Liver (tissue), 9 donors: ENCODE measurements around the gene RAPGEF2. TPM values are rescaled to one million over a fixed set of nuclear protein-coding genes. Genes with fewer than 3 reads are reported as not detected.

Experiments used
- DNase-seq: peaks from one replicate; pipeline ENCODE4 v3.0.0-alpha.2; 2017; ENCODE audit warnings: low spot score
- H3K27ac ChIP-seq, 2 donors: one replicate each; pipeline ENCODE4 v1.7.0; 2013; ENCODE audit warnings: inconsistent platforms in 2 of 2, low read length in 2 of 2, control low read depth in 1 of 2, low read depth in 1 of 2, mild to moderate bottlenecking in 1 of 2
- H3K27me3 ChIP-seq, 4 donors: one replicate each; pipeline versions ENCODE4 v1.6.1 to v1.7.0; 2013; ENCODE audit warnings: low read length in 3 of 4, inconsistent platforms in 1 of 4, mild to moderate bottlenecking in 1 of 4, moderate library complexity in 1 of 4; ENCODE audit not compliant: control insufficient read depth in 4 of 4, insufficient read depth in 4 of 4
- H3K36me3 ChIP-seq, 4 donors: one replicate each; pipeline versions ENCODE4 v1.6.1 to v1.7.0; 2013; ENCODE audit warnings: low read length in 3 of 4, mild to moderate bottlenecking in 3 of 4, low read depth in 1 of 4, moderate library complexity in 1 of 4; ENCODE audit not compliant: control insufficient read depth in 4 of 4, insufficient read depth in 3 of 4
- H3K4me1 ChIP-seq, 4 donors: one replicate each; pipeline versions ENCODE4 v1.6.1 to v1.7.0; 2013; ENCODE audit warnings: low read length in 3 of 4, mild to moderate bottlenecking in 3 of 4, moderate library complexity in 1 of 4; ENCODE audit not compliant: control insufficient read depth in 4 of 4, insufficient read depth in 4 of 4
- H3K4me3 ChIP-seq, 3 donors: one replicate each; pipeline versions ENCODE4 v1.6.1 to v1.7.0; 2013; ENCODE audit warnings: low read length in 3 of 3, control low read depth in 1 of 3, low read depth in 1 of 3, mild to moderate bottlenecking in 1 of 3
- H3K9ac ChIP-seq, 2 donors: one replicate each; pipeline ENCODE4 v1.7.0; 2013; ENCODE audit warnings: low read length in 2 of 2, mild to moderate bottlenecking in 2 of 2, moderate library complexity in 2 of 2, control low read depth in 1 of 2, low read depth in 1 of 2
- H3K9me3 ChIP-seq, 4 donors: one replicate each; pipeline versions ENCODE4 v1.6.1 to v1.7.0; 2013; ENCODE audit warnings: low read length in 3 of 4; ENCODE audit not compliant: control insufficient read depth in 4 of 4
- ATF3 ChIP-seq: IDR thresholded peaks from 2 replicates; pipeline ENCODE4 v1.6.1; 2016; ENCODE audit warnings: antibody characterized with exemption
- FOXA1 ChIP-seq: IDR thresholded peaks from 2 replicates; pipeline ENCODE4 v1.6.1; 2016; ENCODE audit warnings: antibody characterized with exemption
- FOXA2 ChIP-seq: IDR thresholded peaks from 2 replicates; pipeline ENCODE4 v1.6.1; 2016; ENCODE audit warnings: antibody characterized with exemption
- GABPA ChIP-seq, 2 donors: IDR thresholded peaks in 1 of 2; conservative IDR thresholded peaks in 1 of 2; 2 replicates each; pipeline ENCODE4 v1.6.1; 2016; ENCODE audit warnings: antibody characterized with exemption in 2 of 2, mild to moderate bottlenecking in 1 of 2, moderate library complexity in 1 of 2
- HNF4A ChIP-seq, 2 donors: conservative IDR thresholded peaks; 2 replicates each; pipeline ENCODE4 v1.6.1; 2016; ENCODE audit warnings: antibody characterized with exemption in 2 of 2, mild to moderate bottlenecking in 2 of 2
- HNF4G ChIP-seq: IDR thresholded peaks from 2 replicates; pipeline ENCODE4 v1.6.1; 2016; ENCODE audit warnings: antibody characterized with exemption
- JUND ChIP-seq, 2 donors: IDR thresholded peaks; 2 replicates each; pipeline ENCODE4 v1.6.1; 2016; ENCODE audit warnings: antibody characterized with exemption in 2 of 2
- MAX ChIP-seq: IDR thresholded peaks from 2 replicates; pipeline ENCODE4 v1.6.1; 2016; ENCODE audit warnings: antibody characterized with exemption
- NR2F2 ChIP-seq: IDR thresholded peaks from 2 replicates; pipeline ENCODE4 v1.6.1; 2016; ENCODE audit warnings: antibody characterized with exemption
- RAD21 ChIP-seq, 2 donors: IDR thresholded peaks; 2 replicates each; pipeline ENCODE4 v1.6.1; 2016; ENCODE audit warnings: antibody characterized with exemption in 2 of 2, mild to moderate bottlenecking in 2 of 2
- RXRA ChIP-seq, 2 donors: IDR thresholded peaks; 2 replicates each; pipeline ENCODE4 v1.6.1; 2017 to 2018; ENCODE audit warnings: antibody characterized with exemption in 2 of 2, mild to moderate bottlenecking in 1 of 2
- SP1 ChIP-seq: IDR thresholded peaks from 2 replicates; pipeline ENCODE4 v1.6.1; 2018; ENCODE audit warnings: antibody characterized with exemption, mild to moderate bottlenecking
- TAF1 ChIP-seq: conservative IDR thresholded peaks from 2 replicates; pipeline ENCODE4 v1.6.1; 2016; ENCODE audit warnings: antibody characterized with exemption, mild to moderate bottlenecking
- WGBS: extraction: QIAGEN DNeasy Blood & Tissue Kit; methylation state at CpG from one replicate; pipeline ENCODE4 v1.1.7; 2013; 5-methylcytosine and 5-hydroxymethylcytosine counted together
- polyA plus RNA-seq, 2 donors: library from polyadenylated mRNA; stranded (reverse) in 1 of 2; unstranded in 1 of 2; fragments of 200-250 nt in 1 of 2; fragments of >200 nt in 1 of 2; fragmentation: Nextera tagmentation in 1 of 2; extraction: Ambion mirVana in 1 of 2; gene quantifications; one replicate each; pipeline versions ENCODE4 v1.2.1 to v1.2.3, GENCODE V29; 2013 to 2015
- total RNA-seq, 2 donors: library from RNA; depleted of rRNA; stranded (reverse); fragments of >200 nt; gene quantifications; one replicate each; pipeline ENCODE4 v1.2.3, GENCODE V29; 2014
- TF ChIP-seq, protein P1 (sequence below): IDR thresholded peaks from 2 replicates; pipeline ENCODE4 v1.6.1; 2016; ENCODE audit warnings: antibody characterized with exemption, mild to moderate bottlenecking
- TF ChIP-seq, protein P2 (sequence below): fragments of 150-350 bp; IDR thresholded peaks from 2 replicates; pipeline ENCODE4 v1.5.1; 2017; ENCODE audit warnings: improper control_type of control experiment, low read depth, low read length; ENCODE audit not compliant: missing input control
- donor health status: healthy.
- donor health status: healthy.
- donor health status: healthy.
- donor health status: healthy.
- donor health status: healthy.

The RAPGEF2 gene
- total and polyA plus RNA-seq, 4 donors: 7.3 to 90.4 (median 32.2) TPM

GRCh38 chr4:159071178-159071968 is 31.5 kb upstream of the RAPGEF2 start:
- Histone ChIP-seq H3K9me3 (no peaks in the 10 kb centered on the region), H3K9ac (no peak overlapping the region), H3K4me1 (no peaks in the 10 kb centered on the region), H3K4me3 (no peak overlapping the region), H3K27ac (no peak overlapping the region), H3K27me3 (no peaks in the 10 kb centered on the region), H3K36me3 (no peaks in the 10 kb centered on the region)
- no peak for DNase-seq
- TF ChIP-seq ATF3: no peak
- TF ChIP-seq NR2F2: no peak
- TF ChIP-seq, protein P1, sequence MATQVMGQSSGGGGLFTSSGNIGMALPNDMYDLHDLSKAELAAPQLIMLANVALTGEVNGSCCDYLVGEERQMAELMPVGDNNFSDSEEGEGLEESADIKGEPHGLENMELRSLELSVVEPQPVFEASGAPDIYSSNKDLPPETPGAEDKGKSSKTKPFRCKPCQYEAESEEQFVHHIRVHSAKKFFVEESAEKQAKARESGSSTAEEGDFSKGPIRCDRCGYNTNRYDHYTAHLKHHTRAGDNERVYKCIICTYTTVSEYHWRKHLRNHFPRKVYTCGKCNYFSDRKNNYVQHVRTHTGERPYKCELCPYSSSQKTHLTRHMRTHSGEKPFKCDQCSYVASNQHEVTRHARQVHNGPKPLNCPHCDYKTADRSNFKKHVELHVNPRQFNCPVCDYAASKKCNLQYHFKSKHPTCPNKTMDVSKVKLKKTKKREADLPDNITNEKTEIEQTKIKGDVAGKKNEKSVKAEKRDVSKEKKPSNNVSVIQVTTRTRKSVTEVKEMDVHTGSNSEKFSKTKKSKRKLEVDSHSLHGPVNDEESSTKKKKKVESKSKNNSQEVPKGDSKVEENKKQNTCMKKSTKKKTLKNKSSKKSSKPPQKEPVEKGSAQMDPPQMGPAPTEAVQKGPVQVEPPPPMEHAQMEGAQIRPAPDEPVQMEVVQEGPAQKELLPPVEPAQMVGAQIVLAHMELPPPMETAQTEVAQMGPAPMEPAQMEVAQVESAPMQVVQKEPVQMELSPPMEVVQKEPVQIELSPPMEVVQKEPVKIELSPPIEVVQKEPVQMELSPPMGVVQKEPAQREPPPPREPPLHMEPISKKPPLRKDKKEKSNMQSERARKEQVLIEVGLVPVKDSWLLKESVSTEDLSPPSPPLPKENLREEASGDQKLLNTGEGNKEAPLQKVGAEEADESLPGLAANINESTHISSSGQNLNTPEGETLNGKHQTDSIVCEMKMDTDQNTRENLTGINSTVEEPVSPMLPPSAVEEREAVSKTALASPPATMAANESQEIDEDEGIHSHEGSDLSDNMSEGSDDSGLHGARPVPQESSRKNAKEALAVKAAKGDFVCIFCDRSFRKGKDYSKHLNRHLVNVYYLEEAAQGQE: no peak
- TF ChIP-seq GABPA (IDR thresholded peaks at IDR 0.05 in 1 of 2, conservative IDR thresholded peaks at IDR 0.05 in 1 of 2): no peak
- no peak for TF ChIP-seq RXRA (IDR thresholded peaks at IDR 0.05)
- TF ChIP-seq, protein P2, sequence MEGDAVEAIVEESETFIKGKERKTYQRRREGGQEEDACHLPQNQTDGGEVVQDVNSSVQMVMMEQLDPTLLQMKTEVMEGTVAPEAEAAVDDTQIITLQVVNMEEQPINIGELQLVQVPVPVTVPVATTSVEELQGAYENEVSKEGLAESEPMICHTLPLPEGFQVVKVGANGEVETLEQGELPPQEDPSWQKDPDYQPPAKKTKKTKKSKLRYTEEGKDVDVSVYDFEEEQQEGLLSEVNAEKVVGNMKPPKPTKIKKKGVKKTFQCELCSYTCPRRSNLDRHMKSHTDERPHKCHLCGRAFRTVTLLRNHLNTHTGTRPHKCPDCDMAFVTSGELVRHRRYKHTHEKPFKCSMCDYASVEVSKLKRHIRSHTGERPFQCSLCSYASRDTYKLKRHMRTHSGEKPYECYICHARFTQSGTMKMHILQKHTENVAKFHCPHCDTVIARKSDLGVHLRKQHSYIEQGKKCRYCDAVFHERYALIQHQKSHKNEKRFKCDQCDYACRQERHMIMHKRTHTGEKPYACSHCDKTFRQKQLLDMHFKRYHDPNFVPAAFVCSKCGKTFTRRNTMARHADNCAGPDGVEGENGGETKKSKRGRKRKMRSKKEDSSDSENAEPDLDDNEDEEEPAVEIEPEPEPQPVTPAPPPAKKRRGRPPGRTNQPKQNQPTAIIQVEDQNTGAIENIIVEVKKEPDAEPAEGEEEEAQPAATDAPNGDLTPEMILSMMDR: no peak
- TF ChIP-seq FOXA2: no peak
- peak; percentile 30 to 40 for TF ChIP-seq HNF4A (conservative IDR thresholded peaks at IDR 0.05)
- peak; percentile 50 to 81 for TF ChIP-seq JUND (IDR thresholded peaks at IDR 0.05)
- no peak for TF ChIP-seq MAX
- no peak for TF ChIP-seq TAF1
- 37% methylated on average over 1 of the region's 1 CpG for WGBS

DNA sequence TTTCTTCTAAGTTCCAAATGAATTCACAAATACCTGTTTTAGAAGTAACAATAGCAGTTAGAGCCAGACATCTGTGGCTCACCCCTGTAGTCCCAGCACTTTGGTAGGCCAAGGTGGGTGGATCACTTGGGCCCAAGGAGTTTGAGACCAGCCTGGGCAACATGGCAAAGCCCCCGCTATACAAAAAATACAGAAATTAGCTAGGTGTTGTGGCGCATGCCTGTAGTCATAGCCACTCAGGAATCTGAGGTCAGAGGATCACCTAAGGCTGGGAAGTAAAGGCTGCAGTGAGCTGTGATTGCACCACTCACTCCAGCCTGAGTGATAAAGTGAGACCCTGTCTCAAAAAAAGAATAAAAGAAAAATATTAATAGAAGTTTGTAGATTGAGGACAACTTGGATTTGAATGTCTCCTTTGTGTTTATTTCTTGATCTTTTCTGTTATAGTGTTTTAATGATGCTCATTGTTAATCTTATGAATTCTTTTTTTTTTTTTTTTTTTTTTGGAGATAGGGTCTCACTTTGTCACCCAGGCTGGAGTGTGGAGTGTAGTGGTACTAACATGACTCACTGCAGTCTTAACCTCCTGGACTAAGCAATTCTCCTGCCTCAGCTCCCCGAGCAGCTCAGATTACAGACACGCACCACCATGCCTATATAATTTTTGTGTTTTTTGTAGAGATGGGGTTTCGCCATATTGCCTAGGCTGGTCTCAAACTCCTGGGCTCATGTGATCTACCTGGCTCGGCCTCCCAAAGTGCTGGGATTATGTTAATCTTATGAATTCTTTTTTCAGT is 30.7 kb upstream of the RAPGEF2 start:
- no peak for DNase-seq
- Histone ChIP-seq H3K4me1 (no peaks in the 10 kb centered on the region), H3K27me3 (no peaks in the 10 kb centered on the region), H3K9ac (no peak overlapping the region), H3K9me3 (no peaks in the 10 kb centered on the region), H3K36me3 (no peaks in the 10 kb centered on the region), H3K4me3 (no peak overlapping the region), H3K27ac (no peak overlapping the region)
- TF ChIP-seq MAX: no peak
- no peak for TF ChIP-seq HNF4G
- no peak for TF ChIP-seq RAD21 (IDR thresholded peaks at IDR 0.05)
- no peak for TF ChIP-seq ATF3
- no peak for TF ChIP-seq SP1
- no peak for TF ChIP-seq JUND (IDR thresholded peaks at IDR 0.05)
- no peak for TF ChIP-seq TAF1
- TF ChIP-seq FOXA1: no peak
- WGBS: 97% methylated on average over 6 of the region's 6 CpGs
